ENCODE results near the gene FBXW7. TPM values are rescaled to one million over a fixed set of nuclear protein-coding genes. Genes with fewer than 3 reads are reported as not detected.

FBXW7 gene
- total and polyA plus RNA-seq, 2 of the 8 experiments (the other 6 are each of a cell fraction or from before 2014, with no cell fraction given), result 6.0 to 26.7 TPM

DNA sequence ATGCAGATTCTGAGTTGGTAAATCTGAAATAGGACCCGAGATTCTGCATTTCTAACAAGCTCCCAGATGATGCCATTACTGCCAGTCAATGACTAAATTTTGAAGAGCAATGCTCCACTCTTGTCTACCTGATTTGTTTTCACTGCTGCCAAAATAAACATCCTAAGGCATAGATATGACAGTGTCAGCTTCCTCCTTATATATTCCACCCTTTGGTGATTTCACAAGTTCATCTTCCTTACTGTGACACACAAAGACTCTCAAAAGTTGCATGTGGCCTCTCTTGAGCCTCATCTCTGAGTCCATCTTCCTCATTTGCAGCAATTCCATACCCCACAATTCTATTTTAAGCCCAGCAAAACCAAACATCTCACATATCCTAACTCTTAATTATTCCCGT lies 110.9 kb downstream of the FBXW7 start (continued):
- no peak for TF ChIP-seq HDAC6 (IDR thresholded peaks at IDR 0.05; ENCODE audit: low read depth, low read length)
- no peak for TF ChIP-seq GTF2F1 (IDR thresholded peaks at IDR 0.05; ENCODE audit: borderline replicate concordance, low read depth, low read length)
- TF ChIP-seq POLR2A (IDR thresholded peaks at IDR 0.05; ENCODE audit: control extremely low read depth in 1 of 2, low read depth in 2 of 2, low read length in 2 of 2), result no peak
- no peak for TF ChIP-seq HDAC2 (IDR thresholded peaks at IDR 0.05; ENCODE audit: borderline replicate concordance in 1 of 2, low read depth in 2 of 2, low read length in 2 of 2)
- no peak for TF ChIP-seq GABPA (IDR thresholded peaks at IDR 0.05; ENCODE audit: borderline replicate concordance, insufficient read depth, low read length)
- no peak for TF ChIP-seq BCL11A (IDR thresholded peaks at IDR 0.05; ENCODE audit: low read depth in 2 of 2, low read length in 2 of 2)
- TF ChIP-seq, protein P1, sequence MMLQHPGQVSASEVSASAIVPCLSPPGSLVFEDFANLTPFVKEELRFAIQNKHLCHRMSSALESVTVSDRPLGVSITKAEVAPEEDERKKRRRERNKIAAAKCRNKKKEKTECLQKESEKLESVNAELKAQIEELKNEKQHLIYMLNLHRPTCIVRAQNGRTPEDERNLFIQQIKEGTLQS (IDR thresholded peaks at IDR 0.05; ENCODE audit: insufficient read depth, low read depth, low read length), result no peak
- no peak for TF ChIP-seq SRF (IDR thresholded peaks at IDR 0.05; ENCODE audit: low read depth, low read length)
- no peak for TF ChIP-seq YY1 (IDR thresholded peaks at IDR 0.05; ENCODE audit: low read depth, low read length)
- no peak for TF ChIP-seq RBBP5 (IDR thresholded peaks at IDR 0.05; ENCODE audit: borderline replicate concordance, low read depth, low read length)
